GM06990 (cell line): ENCODE measurements around the gene MBOAT1.

Experiments used
- DNase-seq: peaks from one replicate; pipeline ENCODE4 v3.0.0-alpha.2; 2011; ENCODE audit not compliant: insufficient read length; ENCODE audit errors: extremely low read depth
- H3K27me3 ChIP-seq: replicated peaks from 2 replicates; pipeline ENCODE4 v1.6.0; 2011; ENCODE audit warnings: low read length; ENCODE audit not compliant: control insufficient read depth, insufficient read depth
- H3K36me3 ChIP-seq: 2 replicates; pipeline ENCODE4 v1.5.1; 2011; ENCODE audit warnings: low read length; ENCODE audit not compliant: control insufficient read depth, insufficient read depth
- H3K4me3 ChIP-seq: replicated peaks from 2 replicates; pipeline ENCODE4 v1.5.1; 2011; ENCODE audit warnings: low read depth, mild to moderate bottlenecking, control low read depth, low read length
- CTCF ChIP-seq: IDR thresholded peaks from 2 replicates; pipeline ENCODE4 v1.5.1; 2011; ENCODE audit warnings: low read length, control low read depth, mild to moderate bottlenecking, inconsistent platforms; ENCODE audit not compliant: insufficient read depth, poor library complexity, severe bottlenecking

The MBOAT1 gene

GRCh38 chr6:20104696-20105095 lies 107.6 kb downstream of the MBOAT1 start:
- TF ChIP-seq CTCF: no peak
- H3K4me3 ChIP-seq: no peak overlapping the region
- DNase-seq: no peak
- H3K27me3 ChIP-seq: no peaks in the 10 kb centered on the region
- H3K36me3 ChIP-seq: peaks cover 1% of the 10 kb centered on the region; the same call in 1 of the 2 replicates

GRCh38 chr6:20102397-20103073 lies 109.7 kb downstream of the MBOAT1 start:
- Histone ChIP-seq H3K27me3 (no peaks in the 10 kb centered on the region), H3K36me3 (0 out of 2 replicates have a peak, but pooled peaks cover 1% of the 10 kb centered on the region), H3K4me3 (no peak overlapping the region)
- TF ChIP-seq CTCF: no peak
- no peak for DNase-seq

- DNase-seq: no peak
- Histone ChIP-seq H3K36me3 (0 out of 2 replicates have a peak, but pooled peaks cover 1% of the 10 kb centered on the region), H3K4me3 (no peak overlapping the region), H3K27me3 (no peaks in the 10 kb centered on the region)
- no peak for TF ChIP-seq CTCF
Observed at GRCh38 chr6:20099156-20099555, 113.1 kb downstream of the MBOAT1 start.

GRCh38 chr6:20098267-20098876 lies 113.9 kb downstream of the MBOAT1 start:
- DNase-seq: no peak
- H3K27me3 ChIP-seq: no peaks in the 10 kb centered on the region
- H3K36me3 ChIP-seq: 0 out of 2 replicates have a peak, but pooled peaks cover 1% of the 10 kb centered on the region
- no peak for TF ChIP-seq CTCF
- H3K4me3 ChIP-seq: no peak overlapping the region

- no peak for TF ChIP-seq CTCF
- DNase-seq: no peak
- H3K36me3 ChIP-seq: 0 out of 2 replicates have a peak, but pooled peaks cover under 1% of the 10 kb centered on the region
- no peak overlapping the region for H3K4me3 ChIP-seq
- H3K27me3 ChIP-seq: no peaks in the 10 kb centered on the region
Observed at GRCh38 chr6:20096536-20096935, 115.7 kb downstream of the MBOAT1 start.
